ENCODE data around the gene PHF19.

Gene PHF19

DNA sequence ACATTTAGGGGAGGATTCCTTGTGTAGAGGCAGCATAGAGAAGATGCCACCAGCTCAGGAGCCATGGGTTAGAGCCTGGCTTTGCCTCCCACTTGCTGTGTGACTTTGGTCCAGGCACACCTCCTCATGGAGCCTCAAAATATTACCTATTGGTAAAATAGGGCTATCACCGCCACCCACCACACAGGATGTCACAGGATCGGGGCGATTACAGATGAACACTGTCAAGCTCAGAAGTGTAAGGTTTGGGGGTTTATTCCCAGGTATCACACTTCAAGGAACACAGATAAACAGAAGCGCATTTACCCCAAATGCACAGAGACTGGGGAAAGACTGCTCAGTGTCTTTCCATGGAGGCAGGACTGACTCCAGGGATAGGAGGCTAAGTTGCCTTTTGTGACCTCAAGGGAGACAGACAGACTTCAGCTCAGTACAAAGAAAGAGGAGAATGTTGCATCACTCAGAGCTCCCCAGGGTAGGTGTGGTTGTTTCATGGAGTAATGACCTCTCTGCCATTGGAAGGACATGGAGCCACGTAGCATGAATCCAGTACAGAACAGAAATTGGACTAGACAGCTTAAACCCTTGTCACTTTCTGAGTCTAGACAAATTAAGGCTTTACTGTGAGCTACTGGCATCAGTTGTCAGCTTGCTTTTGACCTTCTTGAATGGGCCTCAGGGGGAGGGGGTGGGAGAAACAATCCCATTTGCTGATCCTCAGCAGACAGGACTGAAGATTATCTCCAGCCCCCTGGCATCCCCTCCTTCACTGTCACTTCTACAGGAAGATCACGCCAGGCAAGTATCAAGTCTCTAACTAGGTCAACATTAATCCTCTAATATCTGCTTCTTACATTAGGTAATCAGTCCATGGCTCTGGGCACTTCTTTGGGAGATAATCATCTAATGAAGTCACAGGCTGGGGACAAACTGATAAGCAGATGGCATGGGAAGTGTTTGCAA, 43.1 kb upstream of the PHF19 start:
- Histone ChIP-seq H3K4me1 (ENCODE audit: low read depth, poor library complexity, severe bottlenecking) (peaks cover 15% of the 10 kb centered on the region), H3K4me2 (no peak overlapping the region), H3K4me3 (IDR thresholded peaks at IDR 0.05; ENCODE audit: insufficient read depth, low read depth, low read length) (no peak overlapping the region), H3K36me3 (ENCODE audit: insufficient read depth) (no peaks in the 10 kb centered on the region), H3K27me3 (ENCODE audit: insufficient read depth, low read depth) (no peaks in the 10 kb centered on the region), H3K79me2 (ENCODE audit: insufficient read depth, low read depth) (no peaks in the 10 kb centered on the region), H4K20me1 (ENCODE audit: insufficient read depth) (no peaks in the 10 kb centered on the region), H3K27ac (no peak overlapping the region), H2AFZ (ENCODE audit: low read depth) (no peak overlapping the region), H3K9ac (no peak overlapping the region)
- no peak for TF ChIP-seq CTCF (conservative IDR thresholded peaks at IDR 0.05; ENCODE audit: low read depth, low read length)

- no peaks in the 10 kb centered on the region for H3K27me3 ChIP-seq (ENCODE audit: insufficient read depth, low read depth)
- H2AFZ ChIP-seq (ENCODE audit: low read depth), result no peak overlapping the region
- H3K4me1 ChIP-seq (ENCODE audit: low read depth, poor library complexity, severe bottlenecking), result peaks cover 9% of the 10 kb centered on the region
- H3K9ac ChIP-seq, result no peak overlapping the region
- TF ChIP-seq CTCF (conservative IDR thresholded peaks at IDR 0.05; ENCODE audit: low read depth, low read length), result no peak
- no peaks in the 10 kb centered on the region for H4K20me1 ChIP-seq (ENCODE audit: insufficient read depth)
- no peak overlapping the region for H3K27ac ChIP-seq
- no peaks in the 10 kb centered on the region for H3K36me3 ChIP-seq (ENCODE audit: insufficient read depth)
- H3K79me2 ChIP-seq (ENCODE audit: insufficient read depth, low read depth), result no peaks in the 10 kb centered on the region
- H3K4me2 ChIP-seq, result no peak overlapping the region
- no peak overlapping the region for H3K4me3 ChIP-seq (IDR thresholded peaks at IDR 0.05; ENCODE audit: insufficient read depth, low read depth, low read length)
Observed at GRCh38 chr9:120918931-120919842, 42.2 kb upstream of the PHF19 start.

DNA sequence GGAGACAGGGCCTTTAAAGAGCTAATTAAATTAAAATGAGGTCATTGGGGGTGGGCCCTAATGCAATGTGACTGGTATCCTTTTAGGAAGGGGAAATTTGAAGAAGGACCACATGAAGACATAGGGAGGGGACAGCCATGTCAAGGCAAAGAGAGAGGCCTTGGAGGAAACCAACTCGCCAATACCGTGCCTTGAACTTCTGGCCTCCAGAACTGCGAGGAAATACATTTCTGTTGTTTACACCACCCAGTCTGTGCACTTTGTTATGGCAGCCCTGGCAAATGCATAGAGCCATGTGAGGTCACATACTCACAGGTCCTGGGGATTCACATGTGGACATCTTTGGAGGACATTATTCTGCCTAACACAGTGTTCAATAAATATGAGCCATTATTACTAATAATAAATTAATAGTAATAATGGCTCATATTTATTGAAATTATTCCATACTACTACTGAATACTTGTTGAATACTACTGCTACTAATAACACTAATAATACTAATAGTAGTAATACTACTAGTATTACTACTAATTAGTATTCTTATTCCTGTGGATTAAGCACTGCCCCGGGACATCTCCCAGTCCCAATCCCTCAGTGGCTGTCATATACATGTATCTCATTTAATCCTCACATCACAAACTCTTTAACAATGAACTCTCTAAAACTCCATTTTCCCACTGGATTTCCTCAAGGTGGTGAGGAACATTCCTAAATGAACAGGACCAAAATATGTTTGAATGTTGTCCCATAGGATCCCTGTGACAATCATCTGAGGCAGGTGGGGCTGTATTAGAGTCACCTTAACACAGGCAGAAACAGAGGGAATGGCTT, 41.2 kb upstream of the PHF19 start:
- no peak overlapping the region for H2AFZ ChIP-seq (ENCODE audit: low read depth)
- no peaks in the 10 kb centered on the region for H3K27me3 ChIP-seq (ENCODE audit: insufficient read depth, low read depth)
- H3K79me2 ChIP-seq (ENCODE audit: insufficient read depth, low read depth), result no peaks in the 10 kb centered on the region
- no peak overlapping the region for H3K4me3 ChIP-seq (IDR thresholded peaks at IDR 0.05; ENCODE audit: insufficient read depth, low read depth, low read length)
- no peaks in the 10 kb centered on the region for H3K36me3 ChIP-seq (ENCODE audit: insufficient read depth)
- no peak overlapping the region for H3K27ac ChIP-seq
- no peaks in the 10 kb centered on the region for H4K20me1 ChIP-seq (ENCODE audit: insufficient read depth)
- TF ChIP-seq CTCF (conservative IDR thresholded peaks at IDR 0.05; ENCODE audit: low read depth, low read length), result no peak
- no peak overlapping the region for H3K9ac ChIP-seq
- no peak overlapping the region for H3K4me2 ChIP-seq
- peaks cover 9% of the 10 kb centered on the region for H3K4me1 ChIP-seq (ENCODE audit: low read depth, poor library complexity, severe bottlenecking)

All from KMS-11 (cell line).